Jurkat, Clone E6-1 (cell line): ENCODE results near the gene PSPH.
A peak's percentile ranks its signal among the peaks of the same experiment; 100 is the strongest.
"Not testable (repeated sequence)": the region's sequence is repeated elsewhere in the genome, so short reads cannot be mapped to it uniquely, and the experiment has no call there.

Experiments used
- DNase-seq: peaks from one replicate; pipeline ENCODE4 v3.0.0-alpha.2; 2011; ENCODE audit warnings: low read depth, low spot score
- H3K4me3 ChIP-seq: 2 replicates; pipeline ENCODE4 v1.5.1; 2011; ENCODE audit warnings: mild to moderate bottlenecking, low read length, control low read depth, moderate library complexity

PSPH gene

GRCh38 chr7:56019501-56019900, 31.7 kb downstream of the PSPH start:
- no peak overlapping the region for H3K4me3 ChIP-seq
- no peak for DNase-seq

DNA sequence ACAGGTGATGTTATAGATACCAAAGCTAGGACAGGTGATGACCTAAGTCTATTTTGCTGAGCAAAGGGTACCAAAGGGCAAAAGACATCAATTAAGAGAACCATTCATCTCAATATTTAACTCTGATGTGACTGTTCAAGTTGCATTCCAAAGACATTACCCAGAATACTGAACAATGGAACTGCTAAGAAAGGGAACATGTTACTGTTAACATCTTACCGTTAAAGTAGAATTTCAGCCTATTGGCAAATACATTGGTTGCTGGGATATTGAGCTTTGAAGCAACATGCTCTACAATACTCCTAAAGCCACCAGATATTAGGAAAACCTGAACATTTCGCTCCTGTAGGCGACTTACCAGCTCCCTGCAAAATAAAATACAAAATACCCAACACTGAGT, 34.2 kb downstream of the PSPH start:
- DNase-seq, H3K4me3 ChIP-seq: not testable (repeated sequence)

DNA sequence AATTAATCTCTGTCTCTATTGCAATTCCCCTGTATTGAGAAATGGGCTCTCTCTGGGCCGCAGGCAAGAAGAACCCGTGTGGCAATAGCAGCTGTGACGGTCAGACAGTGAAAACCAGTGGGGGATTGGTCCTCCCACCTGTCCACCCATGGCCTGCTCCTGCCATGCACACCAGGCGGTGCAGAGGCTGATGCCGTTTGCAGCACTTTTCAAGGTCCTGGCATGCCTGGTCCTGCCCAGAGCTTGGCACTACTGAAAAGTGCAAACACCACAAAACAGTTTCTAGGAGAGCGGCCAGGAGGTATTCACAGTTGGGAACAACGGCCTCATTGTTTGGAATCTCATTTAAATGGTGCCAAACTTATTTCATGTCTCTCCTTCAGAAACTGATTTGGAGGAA, 41.5 kb downstream of the PSPH start:
- DNase-seq: no peak
- H3K4me3 ChIP-seq: no peak overlapping the region

GRCh38 chr7:56007891-56008290, 43.4 kb downstream of the PSPH start:
- no peak overlapping the region for H3K4me3 ChIP-seq
- no peak for DNase-seq

DNA sequence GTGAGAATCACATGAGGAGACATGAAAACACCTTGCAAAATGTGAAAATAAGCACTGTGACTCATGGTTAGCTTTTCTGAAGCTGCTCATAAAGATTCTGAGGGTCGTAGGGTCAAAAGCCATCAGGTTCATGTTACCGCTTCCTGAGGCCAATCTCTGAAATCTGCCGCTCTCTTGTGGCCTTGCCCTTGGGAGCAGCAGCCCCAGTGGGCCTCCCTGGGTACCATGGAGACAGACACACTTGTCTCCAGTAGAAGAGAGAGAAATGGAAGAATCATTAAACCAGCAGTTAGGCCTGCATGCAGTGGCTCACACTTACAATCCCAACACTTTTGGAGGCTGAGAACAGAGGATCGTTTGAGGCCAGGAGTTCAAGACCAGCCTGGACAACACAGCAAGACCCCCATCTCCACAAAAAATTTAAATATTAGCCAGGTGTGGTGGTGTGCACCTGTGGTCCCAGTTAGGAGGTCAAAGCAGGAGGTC, 44.0 kb downstream of the PSPH start:
- DNase-seq: no peak
- no peak overlapping the region for H3K4me3 ChIP-seq

GRCh38 chr7:56003749-56004148, 47.5 kb downstream of the PSPH start:
- H3K4me3 ChIP-seq: no peak overlapping the region
- DNase-seq: no peak

- H3K4me3 ChIP-seq: no peak overlapping the region
- DNase-seq: no peak
These were observed 54.3 kb downstream of the PSPH start for GRCh38 chr7:55996856-55997500.

DNA sequence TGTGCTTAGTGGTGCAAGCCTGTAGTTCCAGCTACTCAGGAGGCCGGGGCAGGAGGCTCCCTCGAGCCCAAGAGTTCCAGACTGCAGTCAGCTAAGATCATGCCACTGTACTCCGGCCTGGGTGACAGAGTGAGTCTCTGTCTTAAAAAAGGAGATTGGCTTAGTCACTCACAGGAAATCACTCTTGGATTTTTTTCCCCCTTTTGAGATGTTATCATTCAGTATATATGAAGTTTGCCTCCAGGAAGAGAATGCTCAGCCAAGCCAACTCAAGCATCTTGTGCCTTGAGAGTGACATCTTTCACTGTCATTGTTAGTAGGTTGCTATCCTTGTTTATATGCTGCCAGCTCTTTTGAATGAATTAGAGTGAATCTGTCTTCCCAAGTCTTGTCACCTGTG, 58.9 kb downstream of the PSPH start:
- H3K4me3 ChIP-seq: no peak overlapping the region
- no peak for DNase-seq

- no peak overlapping the region for H3K4me3 ChIP-seq
- no peak for DNase-seq
These were observed 67.7 kb downstream of the PSPH start for GRCh38 chr7:55983537-55983936.

GRCh38 chr7:55980266-55980665, 71.0 kb downstream of the PSPH start:
- no peak for DNase-seq

DNA sequence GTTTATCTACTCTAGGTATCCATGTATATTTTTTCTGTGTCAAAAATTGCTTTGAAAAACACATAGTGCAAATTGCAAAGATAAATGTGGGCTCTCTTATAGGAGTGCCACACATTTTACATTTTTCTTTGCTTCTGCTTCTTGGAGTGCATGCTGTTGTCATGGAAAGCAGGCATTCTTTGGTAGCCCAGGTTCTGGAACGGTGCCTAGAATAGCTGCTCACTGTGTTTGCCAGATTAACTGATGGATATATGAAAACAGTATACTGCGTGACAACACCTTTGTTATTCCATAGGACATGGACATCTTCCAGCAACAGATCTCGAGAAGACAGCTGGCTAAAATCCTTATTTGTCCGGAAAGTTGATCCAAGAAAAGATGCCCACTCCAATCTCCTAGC, 73.4 kb downstream of the PSPH start:
- no peak overlapping the region for H3K4me3 ChIP-seq
- DNase-seq: no peak

More at GRCh38 chr7:55980266-55980665, 71.0 kb downstream of the PSPH start:
- H3K4me3 ChIP-seq: no peak overlapping the region

DNA sequence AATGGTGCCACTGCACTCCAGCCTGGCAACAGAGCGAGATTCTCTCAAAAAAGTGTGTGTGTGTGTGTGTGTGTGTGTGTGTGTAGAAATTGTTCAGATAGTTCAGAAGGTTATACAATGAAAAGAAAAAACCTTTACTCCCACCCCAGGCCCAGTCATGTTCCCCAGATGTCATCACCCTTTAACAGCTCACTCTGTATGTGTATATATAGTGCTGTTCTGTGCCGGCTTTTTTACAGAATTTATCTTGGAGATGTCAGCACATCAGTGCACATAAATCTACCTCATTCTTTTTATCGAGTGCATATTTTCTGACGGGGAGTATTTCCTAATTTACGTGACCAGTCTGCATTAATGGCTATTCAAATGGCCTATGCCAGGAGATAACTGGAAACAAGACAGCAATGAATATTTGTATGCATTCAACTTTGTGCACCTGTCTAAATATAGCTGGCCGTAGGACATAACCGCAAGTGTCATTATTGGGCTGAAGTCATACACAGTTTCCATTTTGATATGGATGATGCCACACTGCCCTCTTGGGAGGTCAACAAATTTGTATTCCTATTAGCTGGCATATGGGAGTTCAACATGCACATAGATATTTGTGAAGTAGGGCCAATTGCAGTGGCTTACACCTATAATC, 75.1 kb downstream of the PSPH start:
- no peak overlapping the region for H3K4me3 ChIP-seq
- DNase-seq: no peak

- no peak for DNase-seq
- no peak overlapping the region for H3K4me3 ChIP-seq
These were observed 77.4 kb downstream of the PSPH start for GRCh38 chr7:55973747-55974250.

GRCh38 chr7:55970978-55971377, 80.3 kb downstream of the PSPH start:
- no peak for DNase-seq
- H3K4me3 ChIP-seq: no peak overlapping the region

GRCh38 chr7:55970561-55970960, 80.7 kb downstream of the PSPH start:
- no peak for DNase-seq

DNA sequence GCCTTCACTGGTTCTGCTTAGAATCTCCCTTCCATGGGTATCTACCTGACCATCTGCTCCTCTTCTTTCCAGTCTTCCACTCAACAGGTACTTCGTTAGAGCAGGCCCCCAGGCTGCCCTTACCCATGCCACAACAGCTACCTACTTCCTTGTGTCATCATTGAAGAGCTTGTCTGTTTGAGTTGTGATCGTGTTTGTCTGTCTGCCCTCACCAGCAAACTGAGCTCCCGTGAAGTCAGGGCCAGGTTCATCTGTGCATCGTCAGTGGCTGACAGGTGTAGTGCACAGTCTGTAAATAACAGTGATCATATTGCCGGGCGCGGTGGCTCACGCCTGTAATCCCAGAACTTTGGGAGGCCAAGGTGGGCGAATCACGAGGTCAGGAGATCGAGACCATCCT, 81.9 kb downstream of the PSPH start:
- H3K4me3 ChIP-seq: no peak overlapping the region
- DNase-seq: no peak

More at GRCh38 chr7:55970561-55970960, 80.7 kb downstream of the PSPH start:
- H3K4me3 ChIP-seq: no peak overlapping the region

DNA sequence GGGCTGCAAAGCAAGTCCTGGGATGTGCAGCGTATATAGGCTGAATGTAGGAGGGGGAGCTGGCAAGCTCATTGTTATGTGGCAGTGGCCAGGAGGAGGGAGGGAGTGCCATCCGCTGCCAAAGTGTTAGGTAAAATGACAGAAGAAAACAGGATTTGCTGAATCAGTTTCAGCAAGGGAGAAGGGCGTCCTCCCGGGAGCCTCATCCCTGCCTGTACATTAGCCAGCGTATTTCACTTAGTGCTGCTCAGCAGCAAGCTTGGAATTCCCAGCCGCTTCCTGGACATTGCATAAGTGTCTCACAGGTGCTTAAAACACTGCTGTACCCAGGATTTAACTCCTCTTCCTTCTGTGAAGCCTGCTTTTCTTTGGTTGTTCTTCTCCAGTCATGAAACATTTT, 84.4 kb downstream of the PSPH start:
- DNase-seq: no peak
- H3K4me3 ChIP-seq: no peak overlapping the region

GRCh38 chr7:55965805-55966421, 85.3 kb downstream of the PSPH start:
- no peak overlapping the region for H3K4me3 ChIP-seq
- no peak for DNase-seq

GRCh38 chr7:55965100-55965470, 86.2 kb downstream of the PSPH start:
- H3K4me3 ChIP-seq: peak overlapping the region; percentile 78
- peak; percentile 10 for DNase-seq
